Measurements from ENCODE around the gene HS3ST4.

HS3ST4 gene

DNA sequence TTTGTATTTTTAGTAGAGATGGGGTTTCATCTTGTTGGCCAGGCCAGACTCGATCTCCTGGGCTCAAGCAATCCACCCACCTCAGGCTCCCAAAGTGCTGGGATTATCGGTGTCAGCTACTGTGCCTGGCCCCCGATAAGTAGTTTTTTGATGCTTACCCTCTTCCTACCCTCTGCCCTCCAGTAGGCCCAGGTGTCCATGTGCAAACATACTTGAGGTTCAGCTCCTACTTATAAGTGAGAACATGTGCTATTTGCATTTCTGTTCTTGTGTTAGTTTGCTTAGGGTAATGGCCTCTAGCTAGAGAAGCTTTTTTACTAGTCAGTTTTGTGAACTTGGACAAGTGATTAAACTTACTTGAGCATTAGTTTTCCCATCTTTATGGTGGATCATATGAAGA is 136.8 kb downstream of the HS3ST4 start:
- DNase-seq, result no peak

DNA sequence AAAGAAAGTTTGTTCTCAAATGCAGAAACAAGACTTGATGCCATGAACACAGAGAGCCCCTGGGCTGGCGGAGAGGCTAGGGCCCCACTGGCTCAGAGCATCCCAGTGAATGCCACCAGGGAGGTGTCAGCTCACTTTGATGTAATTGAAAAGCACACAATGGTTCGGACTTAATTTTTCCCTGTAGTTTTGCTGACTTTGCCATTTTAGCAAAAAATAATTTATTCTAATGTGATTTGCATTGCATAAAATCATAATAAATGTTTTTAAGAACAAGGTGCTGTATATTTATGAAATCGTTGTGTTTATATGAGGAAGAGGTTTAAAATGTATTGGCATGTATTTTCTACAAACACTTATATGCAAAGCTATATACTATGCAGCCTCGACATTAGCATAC is 140.5 kb downstream of the HS3ST4 start:
- no peak for DNase-seq

DNA sequence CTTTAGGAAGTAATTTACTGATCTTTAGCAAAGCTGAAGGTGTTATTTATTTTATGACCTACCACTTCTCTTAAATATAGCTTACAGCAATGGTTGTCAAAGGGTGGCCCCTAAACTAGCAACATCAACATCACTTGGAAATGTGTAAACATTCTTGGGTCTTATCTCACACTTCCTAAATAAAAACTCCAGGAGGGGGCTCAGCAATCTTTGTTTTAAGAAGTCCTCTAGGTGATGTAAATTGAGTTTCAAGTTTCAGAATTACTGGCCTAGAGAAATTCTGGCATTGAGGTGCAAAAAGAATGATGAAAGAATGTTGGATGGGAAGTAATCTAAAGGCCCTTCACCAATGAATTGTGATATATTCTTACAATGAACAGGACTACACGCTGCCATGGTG is 142.3 kb downstream of the HS3ST4 start:
- no peak for DNase-seq

DNA sequence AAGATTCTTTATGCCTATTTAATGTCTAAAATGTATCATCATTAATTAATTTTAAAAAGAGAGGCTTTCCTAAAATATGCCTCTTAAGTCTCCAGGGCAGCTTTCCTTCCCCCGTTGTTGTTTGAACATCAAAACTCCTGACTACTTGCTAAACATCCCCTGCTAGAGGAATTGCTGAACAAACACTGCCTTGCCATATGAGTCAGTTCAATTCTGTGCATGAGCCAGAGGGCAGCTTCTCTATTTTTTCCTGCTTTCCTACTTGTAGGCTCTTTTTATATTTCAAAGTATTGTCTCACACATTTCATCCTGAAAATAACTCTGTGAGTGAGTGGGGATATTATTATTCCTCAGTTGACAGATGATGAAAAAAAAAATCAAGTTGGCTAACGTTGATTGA is 143.4 kb downstream of the HS3ST4 start:
- no peak for DNase-seq

- DNase-seq, result peak; percentile 17
Measured at GRCh38 chr16:25838724-25839186, 147.0 kb downstream of the HS3ST4 start.

DNA sequence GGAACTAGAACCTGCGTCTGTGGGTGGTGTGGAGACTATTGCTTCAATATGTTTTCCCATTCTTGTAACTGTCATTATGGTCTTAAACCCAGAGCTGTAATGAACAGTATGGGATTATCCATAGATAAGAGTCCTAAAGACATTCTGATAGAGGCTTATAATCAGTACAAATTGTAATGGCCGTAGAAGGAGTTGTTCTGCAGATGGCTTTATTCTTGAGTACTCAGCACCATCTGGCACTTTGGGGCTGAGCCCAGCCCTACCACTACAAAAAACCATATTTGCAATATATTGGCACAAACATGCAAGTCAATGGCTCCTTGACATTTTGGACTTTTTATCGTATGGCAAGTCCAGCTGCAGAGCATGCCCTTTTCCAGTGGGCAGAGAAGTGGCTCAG is 150.0 kb downstream of the HS3ST4 start:
- DNase-seq, result no peak

GRCh38 chr16:25845901-25846300 is 154.1 kb downstream of the HS3ST4 start:
- DNase-seq, result no peak

- no peak for DNase-seq
Measured at GRCh38 chr16:25854141-25854540, 162.4 kb downstream of the HS3ST4 start.

DNA sequence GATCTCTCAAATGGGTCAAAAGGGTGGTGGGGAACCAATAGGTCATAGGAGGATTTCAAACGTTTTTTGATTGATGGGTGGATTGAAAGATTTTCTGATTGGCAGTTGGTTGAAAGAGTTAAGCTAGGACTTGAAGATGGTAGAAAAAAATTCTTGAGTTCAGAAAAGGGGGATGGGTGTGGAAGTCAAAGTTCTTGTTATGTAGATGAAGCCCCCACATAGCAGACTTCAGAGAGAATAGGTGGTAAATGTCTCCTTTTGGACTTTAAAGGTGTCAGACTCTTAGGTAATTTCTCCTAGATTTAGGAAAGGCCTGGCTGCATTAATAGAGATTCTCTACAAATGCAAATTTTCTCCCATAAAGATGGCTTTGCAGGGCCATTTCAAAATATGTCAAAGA is 163.3 kb downstream of the HS3ST4 start:
- no peak for DNase-seq

- DNase-seq, result no peak
Measured at GRCh38 chr16:25855818-25856217, 164.1 kb downstream of the HS3ST4 start.

DNA sequence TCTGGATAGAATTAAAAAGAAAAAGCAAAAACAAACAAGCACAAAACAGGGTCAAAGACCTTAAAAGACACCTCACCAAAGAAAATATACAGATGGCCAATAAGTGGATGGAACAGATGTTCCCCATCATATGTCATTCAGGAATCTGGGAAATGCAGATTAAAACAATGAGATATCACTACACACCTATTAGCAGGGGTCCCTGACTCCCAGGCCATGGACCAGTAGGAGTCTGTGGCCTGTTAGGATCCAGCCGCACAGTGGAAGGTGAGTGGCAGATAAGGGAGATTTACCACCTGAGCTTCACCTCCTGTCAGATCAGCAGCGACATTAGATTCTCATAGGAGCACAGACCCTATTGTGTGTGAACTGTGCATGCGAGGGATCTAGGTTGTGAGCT is 167.9 kb downstream of the HS3ST4 start:
- no peak for DNase-seq

- DNase-seq, result no peak
Measured at GRCh38 chr16:25867041-25867440, 175.3 kb downstream of the HS3ST4 start.

DNA sequence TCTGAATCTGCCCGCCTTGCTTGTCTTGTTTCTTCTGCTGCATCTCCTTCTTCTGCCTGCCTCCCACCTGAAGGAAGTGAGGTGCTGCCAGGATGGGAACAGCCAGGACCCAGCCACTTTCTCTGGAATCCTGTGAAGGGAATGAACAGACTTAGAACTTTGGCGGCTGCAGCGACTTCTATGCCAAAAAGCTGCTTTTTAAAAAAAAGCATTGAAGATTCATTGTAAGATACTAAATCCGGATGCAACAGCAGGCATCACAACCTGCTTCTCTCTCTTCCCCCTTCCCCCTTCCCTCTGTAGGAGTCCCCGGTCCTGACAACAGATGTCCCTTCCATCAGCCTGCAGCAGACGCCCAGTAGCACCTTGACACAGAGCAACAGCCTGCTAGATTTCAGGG is 176.3 kb downstream of the HS3ST4 start:
- DNase-seq, result no peak

- no peak for DNase-seq
Measured at GRCh38 chr16:25868706-25869370, 177.1 kb downstream of the HS3ST4 start.

DNA sequence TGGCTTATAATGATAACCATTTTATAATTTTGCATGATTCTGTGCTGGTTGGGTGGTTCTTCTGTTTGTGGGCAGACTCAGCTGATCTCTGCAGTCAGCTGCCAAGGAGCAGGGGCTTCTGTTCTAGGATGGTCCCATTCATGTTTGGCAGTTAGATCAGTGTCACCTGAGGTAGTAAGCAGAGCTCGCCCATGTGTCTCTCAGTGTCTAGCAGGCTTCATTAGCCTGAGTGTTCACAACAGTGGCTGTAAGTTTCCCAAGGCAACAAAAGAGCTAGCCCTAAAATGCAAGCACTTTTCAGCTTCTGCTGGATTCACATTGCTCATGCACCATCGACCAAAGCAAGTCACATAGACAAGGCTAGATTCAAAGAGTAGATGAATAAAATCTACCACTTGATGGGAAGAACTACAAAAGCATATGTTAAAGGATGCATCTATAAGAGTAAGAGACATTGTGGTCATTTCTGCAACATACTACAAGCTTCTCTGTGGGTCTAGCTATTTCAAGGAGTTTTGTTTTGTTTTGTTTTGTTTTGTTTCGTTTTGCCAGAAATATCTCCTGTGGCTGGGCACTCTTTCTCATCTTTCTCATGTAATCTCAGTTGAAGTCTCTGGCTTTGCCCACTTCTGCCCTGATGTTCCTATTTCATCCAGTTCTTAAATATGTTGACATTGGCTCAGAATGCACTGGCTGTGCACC is 180.8 kb downstream of the HS3ST4 start:
- DNase-seq, result no peak

DNA sequence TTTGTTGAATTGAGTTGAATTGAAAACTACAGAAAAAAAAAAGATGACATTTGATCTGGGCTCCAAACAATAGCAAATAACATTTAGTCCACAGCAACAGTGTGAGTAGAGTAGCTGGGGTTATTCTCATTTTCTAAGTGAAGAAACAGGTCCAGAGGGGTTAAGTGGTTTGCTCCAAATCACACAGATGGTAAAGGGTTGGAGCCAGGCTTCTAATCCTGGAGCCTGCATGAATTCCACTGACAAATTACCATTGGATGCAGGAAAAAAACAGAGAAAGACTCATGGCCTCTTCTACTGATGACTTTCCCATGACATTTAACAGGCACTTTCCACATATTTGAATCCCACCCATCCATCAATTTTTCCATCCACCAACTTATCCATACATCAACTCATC is 182.4 kb downstream of the HS3ST4 start:
- DNase-seq, result no peak

DNA sequence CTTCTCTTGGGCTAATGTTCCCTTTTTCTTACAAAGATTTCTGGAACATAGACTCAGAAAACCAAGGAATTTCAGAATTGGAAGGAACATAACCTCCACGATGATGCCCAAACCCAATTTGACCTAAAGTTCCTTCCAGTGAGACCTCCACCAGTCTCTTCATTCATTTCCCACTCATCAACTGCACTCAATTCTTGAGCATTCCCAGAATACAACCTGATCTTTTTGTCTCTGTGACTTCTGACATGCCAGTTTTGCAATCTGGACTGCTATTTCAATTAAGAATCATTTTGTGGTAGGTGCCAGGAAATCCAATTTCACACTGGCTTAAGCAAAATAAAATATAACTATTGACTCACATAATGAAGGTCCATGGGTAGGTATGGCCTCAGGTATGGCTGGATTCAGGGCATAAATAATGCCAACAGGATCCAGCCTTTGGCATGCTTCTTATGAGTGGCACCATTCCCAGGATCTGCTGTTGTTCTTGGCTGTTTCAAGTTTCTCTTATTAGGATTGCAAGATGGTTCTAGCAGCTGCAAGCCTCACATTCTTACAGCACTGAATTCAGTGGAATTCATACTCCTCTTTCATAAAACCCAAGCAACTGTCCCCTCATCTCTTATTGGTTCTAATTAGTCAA is 184.3 kb downstream of the HS3ST4 start:
- DNase-seq, result no peak

GRCh38 chr16:25877103-25877502 is 185.3 kb downstream of the HS3ST4 start:
- DNase-seq, result no peak

DNA sequence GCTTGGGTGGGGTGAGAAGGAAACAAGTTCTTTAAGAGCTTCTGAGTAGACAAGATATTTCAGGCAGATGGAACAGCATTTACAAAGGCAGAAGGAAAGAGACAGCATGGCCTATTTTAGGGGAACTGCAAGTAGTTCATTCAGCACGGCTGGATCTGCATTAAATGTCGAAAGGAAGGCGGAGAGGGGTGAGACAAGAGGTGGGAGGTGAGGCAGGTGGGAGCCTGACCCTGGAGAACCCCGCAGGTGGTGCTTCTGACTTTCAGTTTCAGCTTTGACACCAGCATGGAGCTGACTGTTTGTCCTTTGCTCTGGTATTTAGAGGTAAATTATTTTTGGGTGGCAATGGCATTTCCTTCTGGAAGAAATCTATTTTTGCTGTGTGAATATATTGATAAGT is 194.8 kb downstream of the HS3ST4 start:
- no peak for DNase-seq

DNA sequence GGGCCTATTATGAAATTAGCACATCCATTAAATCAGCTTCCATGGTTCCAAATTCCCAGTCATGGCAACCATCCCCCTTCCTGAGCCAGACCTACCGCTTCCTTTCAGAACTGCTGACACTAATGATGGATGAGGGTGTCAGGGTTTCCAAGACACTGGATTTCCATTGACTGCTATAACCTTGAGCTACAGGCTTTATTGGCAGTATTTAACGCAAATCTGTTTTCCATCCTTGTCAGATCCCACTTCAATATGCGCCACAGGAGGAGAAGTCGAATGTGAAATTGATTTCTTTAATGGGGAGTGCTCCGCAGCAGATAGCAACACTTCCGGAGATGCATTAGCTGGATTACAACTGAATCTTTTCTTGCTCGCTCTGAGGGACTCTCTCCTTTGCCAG is 197.1 kb downstream of the HS3ST4 start:
- no peak for DNase-seq

GRCh38 chr16:25893332-25893731 is 201.6 kb downstream of the HS3ST4 start:
- no peak for DNase-seq

- DNase-seq, result no peak
Measured at GRCh38 chr16:25894093-25894492, 202.3 kb downstream of the HS3ST4 start.

DNA sequence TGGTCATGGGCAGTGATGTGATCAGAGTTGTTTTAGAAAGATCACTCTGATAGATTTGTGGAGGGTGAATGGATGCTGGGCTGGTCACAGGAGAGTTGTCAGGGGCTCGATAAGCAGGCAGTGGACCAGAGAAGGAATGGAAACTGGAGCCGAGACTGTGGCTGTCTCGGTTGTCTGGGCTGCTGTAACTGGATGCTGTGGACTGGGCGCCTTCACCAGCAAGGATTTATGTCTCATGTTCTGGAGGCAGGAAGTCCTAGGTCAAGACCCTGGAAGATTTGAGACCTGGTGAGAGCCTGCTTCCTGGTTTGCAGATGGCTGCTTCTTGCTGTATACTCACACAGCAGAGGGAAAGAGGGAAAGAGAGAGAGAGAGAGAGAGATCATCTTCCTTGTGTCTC is 203.6 kb downstream of the HS3ST4 start:
- DNase-seq, result no peak

DNA sequence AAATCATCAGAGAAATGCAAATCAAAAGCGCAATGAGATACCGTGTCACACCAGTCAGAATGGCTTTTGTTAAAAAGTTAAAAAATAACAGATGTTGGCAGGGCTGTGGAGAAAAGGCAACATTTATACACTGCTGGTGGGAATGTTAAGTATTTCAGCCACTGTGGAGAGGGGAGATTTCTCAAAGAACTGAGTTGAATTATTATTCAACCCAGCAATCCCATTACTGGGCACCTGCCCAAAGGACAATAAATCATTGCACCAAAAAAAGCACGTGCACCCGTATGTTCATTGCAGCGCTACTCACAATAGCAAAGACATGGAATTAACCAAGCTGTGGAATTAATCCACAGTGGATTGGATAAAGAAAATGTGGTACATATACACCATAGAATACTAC is 204.7 kb downstream of the HS3ST4 start:
- no peak for DNase-seq
